HG02981 (cell line): ENCODE data around the gene CDK5R1.

ENCODE experiments used
- ATAC-seq: cut with Tn5 transposase; IDR thresholded peaks from one replicate; pipeline ENCODE4 v1.9.1; 2021; ENCODE audit warnings: mild to moderate bottlenecking, moderate library complexity; ENCODE audit not compliant: unreplicated experiment

CDK5R1 gene

GRCh38 chr17:32492264-32492589 lies 5.4 kb downstream of the CDK5R1 start:
- ATAC-seq, result no peak

GRCh38 chr17:32492648-32493289 lies 6.0 kb downstream of the CDK5R1 start:
- ATAC-seq, result no peak

GRCh38 chr17:32493571-32493970 lies 6.8 kb downstream of the CDK5R1 start:
- no peak for ATAC-seq

- ATAC-seq, result no peak
These were observed 7.3 kb downstream of the CDK5R1 start for GRCh38 chr17:32493976-32494513.

- ATAC-seq, result no peak
These were observed 8.0 kb downstream of the CDK5R1 start for GRCh38 chr17:32494621-32495358.

GRCh38 chr17:32495359-32496231 lies 8.8 kb downstream of the CDK5R1 start:
- ATAC-seq, result no peak

- ATAC-seq, result no peak
These were observed 9.7 kb downstream of the CDK5R1 start for GRCh38 chr17:32496395-32497073.

- ATAC-seq, result no peak
These were observed 10.8 kb downstream of the CDK5R1 start for GRCh38 chr17:32497431-32498205.

GRCh38 chr17:32498391-32498790 lies 11.6 kb downstream of the CDK5R1 start:
- ATAC-seq, result no peak

GRCh38 chr17:32502013-32502412 lies 15.2 kb downstream of the CDK5R1 start:
- no peak for ATAC-seq

GRCh38 chr17:32502710-32503109 lies 15.9 kb downstream of the CDK5R1 start:
- no peak for ATAC-seq

GRCh38 chr17:32503251-32504165 lies 16.7 kb downstream of the CDK5R1 start:
- ATAC-seq, result peak; percentile 88

GRCh38 chr17:32504166-32504990 lies 17.6 kb downstream of the CDK5R1 start:
- ATAC-seq, result no peak

- ATAC-seq, result no peak
These were observed 22.1 kb downstream of the CDK5R1 start for GRCh38 chr17:32508926-32509325.

GRCh38 chr17:32510466-32510865 lies 23.7 kb downstream of the CDK5R1 start:
- no peak for ATAC-seq

- no peak for ATAC-seq
These were observed 25.5 kb downstream of the CDK5R1 start for GRCh38 chr17:32512328-32512727.

- no peak for ATAC-seq
These were observed 26.8 kb downstream of the CDK5R1 start for GRCh38 chr17:32513579-32513978.

GRCh38 chr17:32514606-32515005 lies 27.8 kb downstream of the CDK5R1 start:
- ATAC-seq, result no peak
